ENCODE measurements around the gene AK2. TPM values are rescaled to one million over a fixed set of nuclear protein-coding genes. Genes with fewer than 3 reads are reported as not detected.
A peak's percentile ranks its signal among the peaks of the same experiment; 100 is the strongest.

The AK2 gene
- total RNA-seq, 1 experiment from 2014 or later = 390 TPM

DNA sequence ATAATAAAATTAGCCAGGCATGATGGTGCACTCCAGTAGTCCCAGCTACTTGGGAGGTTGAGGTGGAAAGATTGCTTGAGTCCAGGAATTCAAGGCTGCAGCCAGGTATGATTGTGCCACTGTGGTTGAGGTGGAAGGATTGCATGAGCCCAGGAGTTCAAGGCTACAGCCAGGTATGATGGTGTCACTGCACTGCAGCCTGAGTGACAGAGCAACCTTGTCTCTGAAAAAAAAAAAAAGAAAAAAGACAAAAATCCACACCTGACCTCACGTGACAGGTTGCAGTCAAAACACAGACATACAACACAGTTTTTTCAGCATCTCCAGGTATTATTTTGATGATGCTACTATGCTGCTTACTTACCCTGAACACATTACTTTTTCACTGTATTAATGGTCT, 4.3 kb upstream of the AK2 start:
- H3K27me3 Mint-ChIP-seq (ENCODE audit: insufficient read depth, unreplicated experiment) = no peaks in the 10 kb centered on the region
- H3K36me3 Mint-ChIP-seq (ENCODE audit: insufficient read depth, unreplicated experiment) = peaks cover 6% of the 10 kb centered on the region
- H3K9me3 Mint-ChIP-seq (ENCODE audit: unreplicated experiment) = no peaks in the 10 kb centered on the region
- intact Hi-C loops (cut with micrococcal nuclease) = no loop called here
- ChIA-PET POLR2A (no interaction called here), CTCF (no interaction called here)
- no peak overlapping the region for H3K27ac Mint-ChIP-seq (ENCODE audit: low read depth, unreplicated experiment)
- H3K4me1 Mint-ChIP-seq (ENCODE audit: insufficient read depth, unreplicated experiment) = peaks cover 9% of the 10 kb centered on the region
- no peak for DNase-seq (ENCODE audit: unreplicated experiment)
- TF ChIP-seq, protein P1, sequence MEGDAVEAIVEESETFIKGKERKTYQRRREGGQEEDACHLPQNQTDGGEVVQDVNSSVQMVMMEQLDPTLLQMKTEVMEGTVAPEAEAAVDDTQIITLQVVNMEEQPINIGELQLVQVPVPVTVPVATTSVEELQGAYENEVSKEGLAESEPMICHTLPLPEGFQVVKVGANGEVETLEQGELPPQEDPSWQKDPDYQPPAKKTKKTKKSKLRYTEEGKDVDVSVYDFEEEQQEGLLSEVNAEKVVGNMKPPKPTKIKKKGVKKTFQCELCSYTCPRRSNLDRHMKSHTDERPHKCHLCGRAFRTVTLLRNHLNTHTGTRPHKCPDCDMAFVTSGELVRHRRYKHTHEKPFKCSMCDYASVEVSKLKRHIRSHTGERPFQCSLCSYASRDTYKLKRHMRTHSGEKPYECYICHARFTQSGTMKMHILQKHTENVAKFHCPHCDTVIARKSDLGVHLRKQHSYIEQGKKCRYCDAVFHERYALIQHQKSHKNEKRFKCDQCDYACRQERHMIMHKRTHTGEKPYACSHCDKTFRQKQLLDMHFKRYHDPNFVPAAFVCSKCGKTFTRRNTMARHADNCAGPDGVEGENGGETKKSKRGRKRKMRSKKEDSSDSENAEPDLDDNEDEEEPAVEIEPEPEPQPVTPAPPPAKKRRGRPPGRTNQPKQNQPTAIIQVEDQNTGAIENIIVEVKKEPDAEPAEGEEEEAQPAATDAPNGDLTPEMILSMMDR (IDR thresholded peaks at IDR 0.05; ENCODE audit: unreplicated experiment) = no peak
- no peak overlapping the region for H3K4me3 Mint-ChIP-seq (ENCODE audit: unreplicated experiment)
- BruUV-seq (replicated peaks) = no TSS peak

DNA sequence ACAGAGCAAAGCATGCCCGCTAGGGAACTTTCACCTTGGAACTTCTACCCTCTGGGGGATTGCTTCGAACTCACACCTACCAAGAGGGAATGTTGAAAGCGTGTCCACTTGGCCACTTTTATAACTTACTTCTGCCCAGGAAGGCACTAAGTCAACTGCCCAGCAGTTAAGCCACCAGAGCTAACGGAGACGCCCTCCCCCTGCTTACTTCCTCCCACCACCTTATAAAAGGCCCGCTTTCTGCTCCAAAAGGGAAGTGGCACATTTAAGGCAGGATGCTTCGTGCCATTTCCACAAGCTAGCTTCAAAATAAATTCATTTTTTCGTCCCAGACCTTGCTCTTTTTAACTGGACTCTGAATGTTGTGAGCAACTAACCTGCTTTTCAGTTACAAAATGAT, 3.2 kb upstream of the AK2 start:
- Mint-ChIP-seq H3K27ac (ENCODE audit: low read depth, unreplicated experiment) (no peak overlapping the region), H3K36me3 (ENCODE audit: insufficient read depth, unreplicated experiment) (peaks cover 11% of the 10 kb centered on the region), H3K9me3 (ENCODE audit: unreplicated experiment) (no peaks in the 10 kb centered on the region), H3K4me1 (ENCODE audit: insufficient read depth, unreplicated experiment) (peaks cover 12% of the 10 kb centered on the region), H3K27me3 (ENCODE audit: insufficient read depth, unreplicated experiment) (no peaks in the 10 kb centered on the region), H3K4me3 (ENCODE audit: unreplicated experiment) (no peak overlapping the region)
- intact Hi-C loops (cut with micrococcal nuclease) = loop anchor here (5.0 kb wide), 1 partner anchor 42 kb away; the partner anchor contains the start of gene AZIN2
- TF ChIP-seq, protein P1 (IDR thresholded peaks at IDR 0.05; ENCODE audit: unreplicated experiment) = no peak
- ChIA-PET POLR2A (interaction anchor here (0.6 kb wide), 1 partner anchor 59 kb away, joined by 3 read pairs; no protein-coding TSS in a partner anchor), CTCF (interaction anchor here (0.6 kb wide), 1 partner anchor 16 kb away, joined by 3 read pairs; no protein-coding TSS in a partner anchor)
- DNase-seq (ENCODE audit: unreplicated experiment) = no peak
- no TSS peak for BruUV-seq (replicated peaks)

DNA sequence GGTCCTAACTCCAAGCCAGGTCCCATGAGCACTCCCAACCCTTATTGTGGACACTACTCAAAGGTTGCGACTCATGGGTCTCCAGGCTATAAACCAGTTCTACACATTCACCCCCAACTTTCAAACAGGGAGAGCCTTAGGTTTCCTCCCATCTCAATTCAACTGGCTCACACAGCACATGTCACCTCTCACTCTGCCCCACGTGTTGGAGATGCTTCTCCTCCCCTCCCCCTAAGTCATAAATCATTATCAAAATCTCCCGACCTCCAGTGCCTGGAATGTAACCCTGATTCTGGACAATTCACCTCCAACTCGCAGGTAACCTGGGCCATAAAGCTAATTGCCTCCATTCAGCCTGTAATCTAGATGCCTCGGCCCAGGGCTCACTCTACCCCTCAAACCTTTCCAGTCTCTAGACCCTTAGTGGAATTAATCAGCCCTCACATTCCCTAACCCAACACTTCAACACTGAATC, 595 bp downstream of the AK2 start:
- H3K27ac Mint-ChIP-seq (ENCODE audit: low read depth, unreplicated experiment) = peak overlapping the region; percentile 95
- H3K4me1 Mint-ChIP-seq (ENCODE audit: insufficient read depth, unreplicated experiment) = peaks cover 34% of the 10 kb centered on the region
- H3K4me3 Mint-ChIP-seq (ENCODE audit: unreplicated experiment) = peak overlapping the region; percentile 98
- POLR2A ChIA-PET = interaction anchor here (0.9 to 4.8 kb wide), 13 partner anchors 10 to 102 kb away, joined by 3 to 31 read pairs (median 5); partner anchors contain the start of genes AZIN2 and RNF19B
- H3K9me3 Mint-ChIP-seq (ENCODE audit: unreplicated experiment) = no peaks in the 10 kb centered on the region
- intact Hi-C loops (cut with micrococcal nuclease) = loop anchor here (2.0 to 5.0 kb wide), 2 partner anchors 15 to 46 kb away; partner anchors contain the start of gene AZIN2
- DNase-seq (ENCODE audit: unreplicated experiment) = peak; percentile 48
- peaks cover 31% of the 10 kb centered on the region for H3K36me3 Mint-ChIP-seq (ENCODE audit: insufficient read depth, unreplicated experiment)
- TF ChIP-seq, protein P1 (IDR thresholded peaks at IDR 0.05; ENCODE audit: unreplicated experiment) = no peak
- no peaks in the 10 kb centered on the region for H3K27me3 Mint-ChIP-seq (ENCODE audit: insufficient read depth, unreplicated experiment)
- TSS peak; percentile 57 for BruUV-seq (replicated peaks)
- CTCF ChIA-PET = interaction anchor here (1.5 to 1.9 kb wide), 3 partner anchors 11 to 29 kb away, joined by 6 to 8 read pairs (median 7); no protein-coding TSS in a partner anchor

DNA sequence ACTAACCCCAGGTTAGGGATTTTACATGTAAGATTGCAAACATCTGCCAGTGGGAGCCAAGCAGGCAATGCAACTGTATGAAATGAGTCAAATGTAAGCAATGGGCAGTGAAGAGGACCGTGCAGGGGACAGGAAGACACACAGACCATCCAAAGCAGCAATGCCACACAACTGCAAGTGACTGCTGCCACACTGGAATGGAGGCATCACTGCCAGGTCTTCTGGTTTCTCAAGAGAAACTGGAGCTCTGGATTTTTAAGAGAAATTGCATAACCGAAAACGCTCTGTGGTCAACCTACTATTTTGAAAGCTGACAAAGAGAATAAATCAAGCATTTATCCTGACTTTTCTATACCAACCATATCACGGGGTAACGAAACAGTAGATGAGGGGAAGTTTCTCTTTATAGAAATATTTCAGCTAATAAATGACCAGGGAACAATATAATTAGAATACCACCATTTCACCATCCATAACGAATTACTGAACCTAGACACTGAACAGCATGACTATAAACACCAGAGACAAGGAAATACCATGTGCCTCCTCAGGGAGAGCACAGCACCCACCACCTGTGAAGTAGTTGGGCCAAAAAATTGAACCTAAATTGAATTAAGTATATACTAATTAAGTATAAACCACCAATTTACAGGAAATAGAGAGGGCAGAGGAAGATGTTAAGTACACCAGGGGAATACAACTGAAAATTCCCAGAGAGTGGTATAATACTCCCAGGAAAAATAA, 4.4 kb downstream of the AK2 start:
- no TSS peak for BruUV-seq (replicated peaks)
- H3K36me3 Mint-ChIP-seq (ENCODE audit: insufficient read depth, unreplicated experiment) = peaks cover 49% of the 10 kb centered on the region
- peak; percentile 59 for DNase-seq (ENCODE audit: unreplicated experiment)
- intact Hi-C loops (cut with micrococcal nuclease) = no loop called here
- CTCF ChIA-PET = interaction anchor here (1.0 to 3.5 kb wide), 3 partner anchors 23 to 63 kb away, joined by 3 to 17 read pairs (median 3); no protein-coding TSS in a partner anchor
- peak overlapping the region; percentile 73 for H3K27ac Mint-ChIP-seq (ENCODE audit: low read depth, unreplicated experiment)
- H3K4me3 Mint-ChIP-seq (ENCODE audit: unreplicated experiment) = no peak overlapping the region
- no peaks in the 10 kb centered on the region for H3K27me3 Mint-ChIP-seq (ENCODE audit: insufficient read depth, unreplicated experiment)
- TF ChIP-seq, protein P1 (IDR thresholded peaks at IDR 0.05; ENCODE audit: unreplicated experiment) = no peak
- POLR2A ChIA-PET = interaction anchor here (0.9 to 4.8 kb wide), 4 partner anchors 19 to 70 kb away, joined by 3 to 31 read pairs (median 5); partner anchors contain the start of gene RNF19B
- H3K4me1 Mint-ChIP-seq (ENCODE audit: insufficient read depth, unreplicated experiment) = peaks cover 52% of the 10 kb centered on the region
- no peaks in the 10 kb centered on the region for H3K9me3 Mint-ChIP-seq (ENCODE audit: unreplicated experiment)
